Keratinocyte (primary cell): ENCODE measurements around the gene RAP1GAP.

ENCODE experiments used
- EZH2 ChIP-seq: IDR thresholded peaks from one replicate; pipeline ENCODE4 v1.6.1; 2012; ENCODE audit warnings: inconsistent platforms, mild to moderate bottlenecking, low read length, moderate library complexity
- TF ChIP-seq, protein P1 (sequence below), 3 experiments: IDR thresholded peaks in 1 of 3; conservative IDR thresholded peaks in 1 of 3; optimal IDR thresholded peaks in 1 of 3; 2 replicates in 2 of 3; 3 replicates in 1 of 3; pipeline versions ENCODE3 to v1.5.1; 2011; ENCODE audit warnings: low read length in 3 of 3, mild to moderate bottlenecking in 3 of 3, moderate library complexity in 2 of 3, control low read depth in 1 of 3, inconsistent platforms in 1 of 3; ENCODE audit not compliant: insufficient read depth in 2 of 3; ENCODE audit errors: extremely low read depth in 1 of 3

DNA sequence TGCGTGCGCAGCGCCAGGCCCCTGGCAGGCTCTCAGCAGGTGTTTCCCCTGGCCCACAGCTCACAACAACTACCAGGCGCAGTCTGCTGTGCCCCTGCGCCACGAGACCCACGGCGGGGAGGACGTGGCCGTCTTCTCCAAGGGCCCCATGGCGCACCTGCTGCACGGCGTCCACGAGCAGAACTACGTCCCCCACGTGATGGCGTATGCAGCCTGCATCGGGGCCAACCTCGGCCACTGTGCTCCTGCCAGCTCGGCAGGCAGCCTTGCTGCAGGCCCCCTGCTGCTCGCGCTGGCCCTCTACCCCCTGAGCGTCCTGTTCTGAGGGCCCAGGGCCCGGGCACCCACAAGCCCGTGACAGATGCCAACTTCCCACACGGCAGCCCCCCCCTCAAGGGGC lies 91.8 kb downstream of the RAP1GAP start:
- TF ChIP-seq, protein P1, sequence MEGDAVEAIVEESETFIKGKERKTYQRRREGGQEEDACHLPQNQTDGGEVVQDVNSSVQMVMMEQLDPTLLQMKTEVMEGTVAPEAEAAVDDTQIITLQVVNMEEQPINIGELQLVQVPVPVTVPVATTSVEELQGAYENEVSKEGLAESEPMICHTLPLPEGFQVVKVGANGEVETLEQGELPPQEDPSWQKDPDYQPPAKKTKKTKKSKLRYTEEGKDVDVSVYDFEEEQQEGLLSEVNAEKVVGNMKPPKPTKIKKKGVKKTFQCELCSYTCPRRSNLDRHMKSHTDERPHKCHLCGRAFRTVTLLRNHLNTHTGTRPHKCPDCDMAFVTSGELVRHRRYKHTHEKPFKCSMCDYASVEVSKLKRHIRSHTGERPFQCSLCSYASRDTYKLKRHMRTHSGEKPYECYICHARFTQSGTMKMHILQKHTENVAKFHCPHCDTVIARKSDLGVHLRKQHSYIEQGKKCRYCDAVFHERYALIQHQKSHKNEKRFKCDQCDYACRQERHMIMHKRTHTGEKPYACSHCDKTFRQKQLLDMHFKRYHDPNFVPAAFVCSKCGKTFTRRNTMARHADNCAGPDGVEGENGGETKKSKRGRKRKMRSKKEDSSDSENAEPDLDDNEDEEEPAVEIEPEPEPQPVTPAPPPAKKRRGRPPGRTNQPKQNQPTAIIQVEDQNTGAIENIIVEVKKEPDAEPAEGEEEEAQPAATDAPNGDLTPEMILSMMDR (optimal IDR thresholded peaks at IDR 0.05 in 1 of 3, IDR thresholded peaks at IDR 0.05 in 1 of 3, conservative IDR thresholded peaks at IDR 0.05 in 1 of 3; ENCODE audit: extremely low read depth in 1 of 3, insufficient read depth in 2 of 3, low read length in 3 of 3): no peak
- TF ChIP-seq EZH2: no peak
